HCT116 (cell line): ENCODE data around the gene ST3GAL5. TPM values are rescaled to one million over a fixed set of nuclear protein-coding genes. Genes with fewer than 3 reads are reported as not detected.

ENCODE experiments used
- ATAC-seq: fragments of 200-7000 bp; cut with Tn5 transposase; 2 replicates; pipeline ENCODE4 v1.9.1; 2020; ENCODE audit warnings: mild to moderate bottlenecking, moderate library complexity
- BruUV-seq: library from RNA; stranded (reverse); fragments of 400-500 nt; replicated peaks from 2 replicates; lab custom pipeline; 2021; lab: Mats Ljungman, UMichigan
- CTCF ChIA-PET: fragments of 300-600 bp; sonication (Branson Sonifier 250); formaldehyde crosslinking; loops from one replicate; lab custom pipeline; 2021; ENCODE audit warnings: antibody characterized with exemption; lab: Charles Lee
- POLR2A ChIA-PET: fragments of 300-600, 350-600 bp; sonication (Branson Sonifier 250); formaldehyde crosslinking; loops from one replicate; lab custom pipeline; 2021; ENCODE audit warnings: antibody characterized with exemption; lab: Charles Lee
- RAD21 ChIA-PET, 2 experiments: fragments of 300-600 bp; sonication (Branson Sonifier 250); formaldehyde crosslinking; loops; one replicate each; lab custom pipeline; 2023; ENCODE audit warnings: low total read pairs in 2 of 2; ENCODE audit not compliant: uncharacterized antibody in 2 of 2, unreplicated experiment in 2 of 2, low non-redundant PET in 1 of 2; lab: Charles Lee
- DNase-seq: peaks from one replicate; pipeline ENCODE4 v3.0.0-alpha.2; 2010; ENCODE audit warnings: low read depth, low spot score
- H2AFZ ChIP-seq: fragments of 200-600 bp; shearing (Covaris generic), sonication (generic); 2 replicates; pipeline ENCODE4 v1.6.1; 2017; ENCODE audit warnings: low read depth, mixed run types, mixed read lengths, antibody characterized with exemption, low read length; ENCODE audit not compliant: poor library complexity, severe bottlenecking
- H3K27ac ChIP-seq: 2 replicates; pipeline ENCODE4 v1.5.1; 2012; ENCODE audit warnings: low read depth, low read length
- H3K27me3 ChIP-seq: fragments of 200-600 bp; sonication (generic); 2 replicates; pipeline ENCODE4 v1.6.1; 2016; ENCODE audit warnings: mixed run types, low read length, mixed read lengths; ENCODE audit not compliant: insufficient read depth
- H3K36me3 ChIP-seq, 2 experiments: fragments of 200-500 bp in 1 of 2; fragments of 200-600 bp in 1 of 2; sonication (Bioruptor generic) in 1 of 2; sonication (generic) in 1 of 2; 2 replicates each; pipeline versions ENCODE4 v1.5.1 to v1.6.1; 2014 to 2016; ENCODE audit warnings: low read length in 2 of 2, inconsistent platforms in 1 of 2, mixed read lengths in 1 of 2, mixed run types in 1 of 2; ENCODE audit not compliant: insufficient read depth in 2 of 2, control insufficient read depth in 1 of 2
- H3K4me1 ChIP-seq, 2 experiments: fragments of 200-600 bp in 1 of 2; sonication (generic) in 1 of 2; 2 replicates each; pipeline versions ENCODE4 v1.5.1 to v1.6.1; 2012 to 2017; ENCODE audit warnings: low read length in 2 of 2, inconsistent platforms in 1 of 2, mild to moderate bottlenecking in 1 of 2, mixed read lengths in 1 of 2, mixed run types in 1 of 2, moderate library complexity in 1 of 2; ENCODE audit not compliant: insufficient read depth in 2 of 2, control insufficient read depth in 1 of 2
- H3K4me2 ChIP-seq: fragments of 200-600 bp; sonication (generic); 2 replicates; pipeline ENCODE4 v1.6.1; 2017; ENCODE audit warnings: mixed run types, low read length, mixed read lengths
- H3K4me3 ChIP-seq, 2 experiments: fragments of 200-600 bp in 1 of 2; sonication (generic) in 1 of 2; replicated peaks in 1 of 2; 2 replicates each; pipeline ENCODE4 v1.5.1; 2011 to 2016; ENCODE audit warnings: low read length in 2 of 2, control low read depth in 1 of 2, low read depth in 1 of 2, mild to moderate bottlenecking in 1 of 2, mixed read lengths in 1 of 2, mixed run types in 1 of 2
- H3K79me2 ChIP-seq: fragments of 200-600 bp; sonication (generic); 2 replicates; pipeline ENCODE4 v1.6.1; 2017; ENCODE audit warnings: mild to moderate bottlenecking, mixed run types, low read length, moderate library complexity, mixed read lengths; ENCODE audit not compliant: insufficient read depth
- H3K9ac ChIP-seq: fragments of 200-600 bp; sonication (generic); 2 replicates; pipeline ENCODE4 v1.6.1; 2016; ENCODE audit warnings: low read length, mixed read lengths
- H3K9me2 ChIP-seq: fragments of 200-600 bp; sonication (generic), shearing (Covaris generic); 2 replicates; pipeline ENCODE4 v1.6.1; 2017; ENCODE audit warnings: mixed run types, mild to moderate bottlenecking, moderate library complexity; ENCODE audit not compliant: insufficient read depth
- H3K9me3 ChIP-seq, 2 experiments: fragments of 200-500 bp in 1 of 2; fragments of 200-600 bp in 1 of 2; sonication (Bioruptor generic) in 1 of 2; sonication (generic) in 1 of 2; 2 replicates each; pipeline ENCODE4 v1.6.1; 2014 to 2017; ENCODE audit warnings: low read length in 2 of 2, mixed read lengths in 2 of 2, inconsistent platforms in 1 of 2, low read depth in 1 of 2, mild to moderate bottlenecking in 1 of 2, mixed run types in 1 of 2, moderate library complexity in 1 of 2; ENCODE audit not compliant: control insufficient read depth in 1 of 2, insufficient read depth in 1 of 2
- H4K20me1 ChIP-seq: fragments of 200-600 bp; sonication (generic), shearing (Covaris generic); 2 replicates; pipeline ENCODE4 v1.6.1; 2017; ENCODE audit warnings: mixed run types, mild to moderate bottlenecking, moderate library complexity; ENCODE audit not compliant: insufficient read depth
- MAX ChIP-seq: IDR thresholded peaks from 2 replicates; pipeline ENCODE4 v1.6.1; 2012
- POLR2A ChIP-seq: IDR thresholded peaks from 2 replicates; pipeline ENCODE4 v1.7.0; 2011; ENCODE audit warnings: borderline replicate concordance; ENCODE audit not compliant: insufficient read depth, insufficient read length; ENCODE audit errors: extremely low read depth
- intact Hi-C: fragments of 100-400 bp; cut with micrococcal nuclease; formaldehyde crosslinking; loops from 2 replicates; pipeline ENCODE4 v1.10.0; 2022
- total RNA-seq: library from RNA; stranded (reverse); gene quantifications from one replicate; pipeline ENCODE4 v1.2.1, GENCODE V29; 2021; ENCODE audit not compliant: unreplicated experiment
- TF ChIP-seq, protein P1 (sequence below): IDR thresholded peaks from 2 replicates; pipeline ENCODE4 v1.6.1; 2012; ENCODE audit warnings: low read depth

The ST3GAL5 gene
- total RNA-seq, 1 experiment from 2014 or later: 14.8 TPM

DNA sequence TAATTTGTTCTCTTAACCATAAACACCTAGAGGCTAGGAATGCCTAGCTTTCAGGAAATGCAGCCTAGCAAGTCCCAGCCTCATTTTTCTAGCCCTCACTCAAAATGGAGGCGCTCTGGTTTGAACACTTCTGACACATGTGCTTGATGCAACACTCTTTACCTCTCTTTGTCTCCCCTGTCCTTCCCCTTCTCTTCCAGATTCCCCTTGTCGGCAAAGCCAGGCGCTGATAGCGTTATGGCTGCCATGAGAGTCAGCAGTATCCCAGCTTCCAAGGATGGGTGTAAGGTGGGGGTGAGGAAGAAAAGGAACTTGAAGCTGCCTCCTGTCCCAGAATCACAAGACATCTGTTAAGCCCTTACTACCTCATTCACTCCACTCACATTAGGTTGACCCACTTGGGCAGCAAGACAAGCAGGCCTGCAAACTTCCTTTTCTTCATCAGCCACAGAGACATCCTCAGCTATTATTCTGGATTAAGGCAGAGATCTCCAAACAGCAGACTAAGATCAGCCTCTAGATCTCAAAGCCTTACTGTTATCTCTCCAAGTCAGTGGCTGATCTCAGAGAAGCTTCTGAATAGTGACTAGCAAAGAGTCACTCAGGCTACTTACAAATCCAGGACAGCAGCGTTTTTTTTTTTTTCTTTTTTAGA is 1.9 kb upstream of the ST3GAL5 start:
- Histone ChIP-seq H3K9me3 (no peaks in the 10 kb centered on the region), H3K79me2 (no peaks in the 10 kb centered on the region; the same call in 1 of the 2 replicates), H4K20me1 (no peaks in the 10 kb centered on the region), H3K4me2 (no peak overlapping the region), H3K4me1 (peaks cover 17 to 36% of the 10 kb centered on the region in 2 experiments), H3K4me3 (no peak overlapping the region), H3K36me3 (no peaks in the 10 kb centered on the region), H2AFZ (no peak overlapping the region), H3K9me2 (no peaks in the 10 kb centered on the region), H3K27me3 (no peaks in the 10 kb centered on the region), H3K27ac (no peak overlapping the region), H3K9ac (no peak overlapping the region)
- no peak for ATAC-seq
- CTCF ChIA-PET: no interaction called here
- POLR2A ChIA-PET: no interaction called here
- BruUV-seq: no TSS peak
- TF ChIP-seq POLR2A (no peak), MAX (no peak)
- TF ChIP-seq, protein P1, sequence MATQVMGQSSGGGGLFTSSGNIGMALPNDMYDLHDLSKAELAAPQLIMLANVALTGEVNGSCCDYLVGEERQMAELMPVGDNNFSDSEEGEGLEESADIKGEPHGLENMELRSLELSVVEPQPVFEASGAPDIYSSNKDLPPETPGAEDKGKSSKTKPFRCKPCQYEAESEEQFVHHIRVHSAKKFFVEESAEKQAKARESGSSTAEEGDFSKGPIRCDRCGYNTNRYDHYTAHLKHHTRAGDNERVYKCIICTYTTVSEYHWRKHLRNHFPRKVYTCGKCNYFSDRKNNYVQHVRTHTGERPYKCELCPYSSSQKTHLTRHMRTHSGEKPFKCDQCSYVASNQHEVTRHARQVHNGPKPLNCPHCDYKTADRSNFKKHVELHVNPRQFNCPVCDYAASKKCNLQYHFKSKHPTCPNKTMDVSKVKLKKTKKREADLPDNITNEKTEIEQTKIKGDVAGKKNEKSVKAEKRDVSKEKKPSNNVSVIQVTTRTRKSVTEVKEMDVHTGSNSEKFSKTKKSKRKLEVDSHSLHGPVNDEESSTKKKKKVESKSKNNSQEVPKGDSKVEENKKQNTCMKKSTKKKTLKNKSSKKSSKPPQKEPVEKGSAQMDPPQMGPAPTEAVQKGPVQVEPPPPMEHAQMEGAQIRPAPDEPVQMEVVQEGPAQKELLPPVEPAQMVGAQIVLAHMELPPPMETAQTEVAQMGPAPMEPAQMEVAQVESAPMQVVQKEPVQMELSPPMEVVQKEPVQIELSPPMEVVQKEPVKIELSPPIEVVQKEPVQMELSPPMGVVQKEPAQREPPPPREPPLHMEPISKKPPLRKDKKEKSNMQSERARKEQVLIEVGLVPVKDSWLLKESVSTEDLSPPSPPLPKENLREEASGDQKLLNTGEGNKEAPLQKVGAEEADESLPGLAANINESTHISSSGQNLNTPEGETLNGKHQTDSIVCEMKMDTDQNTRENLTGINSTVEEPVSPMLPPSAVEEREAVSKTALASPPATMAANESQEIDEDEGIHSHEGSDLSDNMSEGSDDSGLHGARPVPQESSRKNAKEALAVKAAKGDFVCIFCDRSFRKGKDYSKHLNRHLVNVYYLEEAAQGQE: no peak
- RAD21 ChIA-PET: interaction anchor here in 1 of 2 experiments (1.7 kb wide), 1 partner anchor 63 kb away, joined by 4 read pairs; no protein-coding TSS in a partner anchor
- no peak for DNase-seq
- intact Hi-C loops: no loop called here
